ENCODE results near the gene RPRD1A.
"Not testable (repeated sequence)": the region's sequence is repeated elsewhere in the genome, so short reads cannot be mapped to it uniquely, and the experiment has no call there.

Gene RPRD1A

DNA sequence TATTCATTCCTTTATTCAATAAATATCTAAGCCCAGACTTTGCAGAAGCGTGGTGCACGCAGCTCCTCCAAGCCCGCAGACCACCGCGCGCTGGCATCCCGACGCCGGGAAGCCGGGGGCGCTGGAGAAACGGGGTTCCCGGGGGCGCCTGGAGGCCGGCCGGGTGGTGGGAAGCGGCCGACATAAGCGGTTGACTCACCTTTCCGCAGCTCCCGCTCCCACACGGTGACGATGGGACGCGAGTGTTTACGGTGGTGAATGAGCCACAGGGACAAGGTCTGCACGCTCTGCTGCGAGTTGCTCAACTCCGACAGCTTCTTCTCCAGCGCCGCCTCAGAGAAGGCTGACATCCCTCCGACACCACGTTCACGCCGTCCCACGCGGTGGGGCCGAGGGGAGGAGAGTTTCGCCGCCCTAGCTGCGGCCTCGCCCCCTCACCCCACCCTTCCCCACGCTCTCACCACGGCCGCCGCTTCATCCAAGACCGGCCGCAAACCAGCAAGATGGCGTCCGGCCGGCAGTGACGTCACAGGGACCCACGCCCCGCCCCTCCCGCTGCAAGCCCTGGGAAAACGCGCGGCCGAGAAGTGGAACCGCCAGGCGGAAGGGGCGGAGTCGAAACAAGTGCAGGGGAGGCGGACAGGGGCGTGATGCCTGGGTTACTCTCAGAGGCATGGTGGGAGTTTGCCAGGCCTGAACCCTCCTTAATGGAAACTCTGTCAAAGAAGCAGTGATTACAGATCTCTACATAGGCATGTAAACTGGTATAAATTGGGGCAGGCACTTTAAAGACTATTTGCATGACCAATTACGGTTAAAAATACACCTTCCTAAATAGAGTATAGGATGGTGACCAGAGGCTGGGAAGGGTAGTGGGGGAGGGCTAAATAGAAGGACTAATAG is at the start of gene RPRD1A:
TSS of gene RPRD1A (minus strand) at position 505 of the 903 bp plus-strand sequence. CDS start at position 350, 155 bp downstream.
- peak; percentile 91 for DNase-seq (ENCODE audit: low read depth)

GRCh38 chr18:36116771-36117170 is 49.4 kb upstream of the RPRD1A start:
- not testable (repeated sequence) for DNase-seq (ENCODE audit: low read depth)

DNA sequence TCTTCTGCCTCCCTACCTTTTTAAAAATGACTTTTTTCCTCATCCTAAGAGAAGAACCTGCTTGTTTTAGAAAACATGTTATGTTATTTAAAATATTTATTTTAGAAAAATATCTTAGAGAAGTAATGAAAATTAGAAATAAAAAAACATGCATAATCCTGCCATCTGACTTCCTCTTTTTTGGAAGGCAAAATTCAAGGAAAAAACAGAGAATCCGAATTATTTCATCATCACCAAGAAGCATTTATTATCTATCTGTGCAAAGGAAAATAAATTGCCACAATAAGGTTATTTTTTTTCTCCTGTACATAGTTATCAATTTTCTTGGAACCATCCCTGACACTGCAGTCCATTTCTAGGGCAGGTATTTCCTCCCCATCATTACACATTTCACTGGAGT is 47.4 kb upstream of the RPRD1A start:
- no peak for DNase-seq (ENCODE audit: low read depth)

DNA sequence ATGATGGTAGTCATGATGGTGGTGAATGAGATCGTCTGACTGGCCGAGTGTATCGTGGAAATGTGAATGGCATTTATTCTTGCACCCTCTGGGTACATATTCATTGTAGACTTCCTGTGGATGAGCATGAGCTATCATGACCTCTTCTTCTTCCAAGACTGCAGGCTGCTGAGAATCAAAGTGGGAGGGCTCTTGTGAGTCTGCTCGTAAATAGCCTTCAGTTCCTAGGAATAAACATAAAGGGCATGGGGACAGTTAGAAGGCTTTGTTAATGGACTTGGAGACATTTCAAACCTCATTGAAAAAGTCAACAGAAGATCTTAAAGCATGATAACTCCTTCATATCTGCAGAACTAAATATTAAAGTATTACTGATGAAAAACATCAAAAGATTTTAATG is 46.9 kb upstream of the RPRD1A start:
- DNase-seq (ENCODE audit: low read depth): no peak

GRCh38 chr18:36112302-36112701 is 44.9 kb upstream of the RPRD1A start:
- no peak for DNase-seq (ENCODE audit: low read depth)

DNA sequence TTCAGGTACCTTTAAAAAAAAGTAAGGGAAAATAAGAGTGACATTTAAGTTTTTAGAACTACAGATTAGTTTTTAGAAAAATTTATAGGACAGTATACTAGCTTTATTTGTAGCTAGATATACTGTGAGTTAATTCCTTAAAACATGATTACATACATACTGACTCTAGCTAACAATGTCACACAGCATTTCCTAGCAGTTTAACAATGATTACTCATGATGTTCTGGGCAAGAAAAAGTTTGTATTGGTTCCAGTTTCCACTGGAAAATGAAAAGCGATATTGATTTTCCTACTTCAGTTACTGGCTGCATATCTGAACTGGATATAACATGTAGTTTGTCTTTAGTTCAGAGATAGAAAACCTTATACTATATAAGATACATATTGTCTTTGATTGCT is 42.4 kb upstream of the RPRD1A start:
- no peak for DNase-seq (ENCODE audit: low read depth)

GRCh38 chr18:36108601-36109000 is 41.2 kb upstream of the RPRD1A start:
- no peak for DNase-seq (ENCODE audit: low read depth)

GRCh38 chr18:36108196-36108595 is 40.8 kb upstream of the RPRD1A start:
- no peak for DNase-seq (ENCODE audit: low read depth)

DNA sequence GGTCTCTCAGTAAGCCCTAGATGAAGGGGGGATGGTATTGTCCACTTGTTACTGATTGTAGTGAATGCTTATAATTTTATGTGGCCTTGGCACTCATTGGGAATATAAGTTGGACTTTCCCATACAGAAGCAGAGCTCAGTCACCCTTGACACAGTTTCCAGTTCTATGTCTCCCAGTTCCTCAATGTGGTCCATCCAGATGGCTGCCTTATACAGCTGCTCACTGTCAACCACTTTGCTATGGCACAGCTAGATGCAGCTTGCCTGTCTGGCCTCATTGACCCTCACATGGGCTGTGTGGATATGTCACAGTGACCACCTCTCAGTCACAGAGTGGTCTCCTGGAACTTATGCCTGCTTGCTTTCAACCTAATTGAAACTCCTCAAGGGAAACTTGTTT is 40.1 kb upstream of the RPRD1A start:
- no peak for DNase-seq (ENCODE audit: low read depth)

DNA sequence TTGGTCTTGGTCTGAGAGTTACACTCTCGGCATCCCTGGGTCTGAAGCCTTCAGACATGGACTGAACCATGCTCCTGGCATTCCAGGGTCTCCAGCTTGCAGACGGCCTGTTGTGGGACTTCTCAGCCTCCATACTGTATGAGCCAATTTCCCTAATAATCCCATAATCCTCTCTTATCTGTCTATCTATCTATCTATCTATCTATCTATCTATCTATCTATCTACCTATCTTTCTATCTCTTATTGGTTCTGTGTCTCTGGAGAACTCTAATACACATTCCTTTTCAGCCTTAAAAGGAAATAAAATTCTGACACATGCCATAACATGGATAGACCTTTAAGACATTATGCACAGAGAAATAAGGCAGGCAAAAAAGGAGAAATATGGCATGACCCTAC is 37.4 kb upstream of the RPRD1A start:
- DNase-seq (ENCODE audit: low read depth): no peak

- DNase-seq (ENCODE audit: low read depth): no peak
Observed at GRCh38 chr18:36101943-36102342, 34.6 kb upstream of the RPRD1A start.

DNA sequence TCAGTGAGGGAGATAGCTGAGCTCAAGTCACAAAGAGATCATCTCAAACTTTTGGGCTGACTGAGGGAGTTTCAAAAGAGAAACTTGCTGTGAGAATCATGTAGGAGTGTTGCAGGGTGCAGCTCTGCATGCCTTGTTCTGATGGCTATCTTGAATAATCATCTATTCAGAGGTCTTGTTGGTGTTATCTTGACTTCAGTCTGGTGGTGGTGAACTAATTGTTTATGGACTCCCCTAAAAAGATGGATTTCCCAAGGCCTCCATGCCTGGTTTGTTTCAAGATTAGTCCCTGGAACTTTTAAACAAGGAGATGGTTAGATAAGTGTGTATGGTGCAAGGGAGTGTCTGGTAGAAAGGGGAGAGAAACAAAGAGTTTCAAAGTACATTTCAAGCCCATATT is 32.0 kb upstream of the RPRD1A start:
- no peak for DNase-seq (ENCODE audit: low read depth)

GRCh38 chr18:36096955-36097354 is 29.6 kb upstream of the RPRD1A start:
- DNase-seq (ENCODE audit: low read depth): no peak

DNA sequence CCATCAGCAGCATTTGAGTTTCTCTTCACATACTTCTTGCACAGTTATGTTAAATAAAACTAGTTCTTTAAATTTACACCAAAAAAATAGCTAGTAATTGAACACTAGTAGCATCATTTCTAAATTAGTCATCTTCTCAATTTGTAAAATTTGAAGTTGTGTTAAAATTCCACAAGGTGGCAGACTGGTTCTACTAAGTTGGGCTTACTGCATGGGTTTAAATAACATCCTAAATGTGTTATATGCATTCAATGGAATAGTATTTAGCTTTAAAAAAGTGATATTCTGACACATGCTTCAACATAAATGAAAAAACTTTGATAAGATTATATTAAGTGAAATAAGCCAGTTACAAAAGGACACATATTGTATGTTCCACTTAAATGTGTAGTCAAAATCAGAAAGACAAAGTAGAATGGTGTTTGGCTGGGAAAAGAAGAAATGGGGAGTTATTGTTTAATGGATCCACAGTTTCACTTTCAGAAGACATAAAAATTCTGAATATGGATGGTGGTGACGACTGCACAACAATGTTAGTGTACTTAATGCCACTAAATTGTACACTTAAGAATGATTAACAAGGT is 28.7 kb upstream of the RPRD1A start:
- peak; percentile 70 for DNase-seq (ENCODE audit: low read depth)

- DNase-seq (ENCODE audit: low read depth): no peak
Observed at GRCh38 chr18:36094431-36094830, 27.1 kb upstream of the RPRD1A start.

DNA sequence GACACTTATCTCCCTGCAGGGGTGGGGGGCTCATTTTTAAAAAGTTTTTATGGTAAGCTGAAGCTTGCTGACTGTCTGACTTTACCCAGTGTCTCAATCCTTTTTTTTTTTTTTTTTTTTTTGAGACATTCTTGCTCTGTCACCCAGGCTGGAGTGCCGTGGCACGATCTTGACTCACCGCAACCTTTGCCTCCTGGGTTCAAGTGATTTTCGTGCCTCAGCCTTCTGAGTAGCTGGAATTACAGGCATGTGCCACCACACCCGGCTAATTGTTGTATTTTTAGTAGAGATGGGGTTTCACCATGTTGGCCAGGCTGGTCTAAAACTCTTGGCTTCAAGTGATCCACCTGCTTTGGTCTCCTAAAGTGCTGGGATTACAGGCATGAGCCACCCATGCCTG is 24.8 kb upstream of the RPRD1A start:
- not testable (repeated sequence) for DNase-seq (ENCODE audit: low read depth)

GRCh38 chr18:36089001-36089400 is 21.6 kb upstream of the RPRD1A start:
- DNase-seq (ENCODE audit: low read depth): peak; percentile 14

DNA sequence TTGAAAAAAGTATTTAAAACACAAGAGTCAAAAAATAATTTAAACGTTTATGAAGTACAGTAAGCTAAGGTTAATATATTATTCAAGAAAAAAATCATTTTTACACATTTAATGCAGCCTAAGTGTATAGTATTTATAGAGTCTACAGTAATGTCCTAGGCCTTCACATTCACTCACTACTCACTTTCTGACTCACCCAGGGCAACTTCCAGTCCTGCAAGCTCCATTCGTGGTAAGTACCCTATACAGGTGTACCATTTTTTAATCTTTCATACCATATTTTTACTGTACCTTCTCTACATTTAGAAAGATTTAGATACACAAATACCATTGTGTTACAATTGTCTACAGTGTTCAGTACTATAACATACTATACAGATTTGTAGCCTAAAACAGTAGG is 20.9 kb upstream of the RPRD1A start:
- no peak for DNase-seq (ENCODE audit: low read depth)

DNA sequence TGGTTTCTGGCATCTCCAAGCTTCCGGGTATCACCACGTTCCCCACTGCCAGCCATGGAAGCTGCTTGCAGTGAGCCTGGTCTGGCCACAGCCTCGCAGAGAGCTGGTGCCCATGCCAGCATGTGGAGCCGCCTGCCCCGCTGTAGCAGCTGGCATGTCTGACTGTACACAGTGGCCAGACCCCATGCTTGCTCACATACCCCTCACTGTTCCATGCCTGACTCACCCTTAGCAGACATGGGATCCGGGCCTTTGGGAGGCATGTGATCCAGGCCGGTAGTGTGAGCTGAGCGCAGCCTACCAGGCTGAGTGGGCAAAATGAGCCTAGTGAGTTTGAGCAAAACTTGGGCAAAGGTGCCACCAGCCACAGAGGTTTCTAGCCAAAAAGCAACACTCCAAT is 18.8 kb upstream of the RPRD1A start:
- no peak for DNase-seq (ENCODE audit: low read depth)

GRCh38 chr18:36085195-36085594 is 17.8 kb upstream of the RPRD1A start:
- no peak for DNase-seq (ENCODE audit: low read depth)

DNA sequence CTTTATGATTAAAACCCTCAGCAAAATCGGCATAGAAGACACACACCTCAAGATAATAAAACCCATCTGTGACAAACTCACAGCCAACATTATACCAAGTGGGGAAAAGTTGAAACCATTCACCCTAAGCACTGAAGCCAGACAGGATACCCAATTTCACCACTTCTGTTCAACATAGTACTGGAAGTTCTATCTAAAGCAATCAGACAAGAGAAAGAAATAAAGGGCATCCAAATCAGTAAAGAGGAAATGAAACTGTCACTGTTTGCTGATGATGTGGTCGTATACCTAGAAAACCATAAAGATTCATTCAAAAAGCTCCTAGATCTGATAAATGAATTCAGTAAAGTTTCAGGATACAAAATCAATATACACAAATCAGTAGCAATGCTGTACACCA is 16.4 kb upstream of the RPRD1A start:
- DNase-seq (ENCODE audit: low read depth): no peak

DNA sequence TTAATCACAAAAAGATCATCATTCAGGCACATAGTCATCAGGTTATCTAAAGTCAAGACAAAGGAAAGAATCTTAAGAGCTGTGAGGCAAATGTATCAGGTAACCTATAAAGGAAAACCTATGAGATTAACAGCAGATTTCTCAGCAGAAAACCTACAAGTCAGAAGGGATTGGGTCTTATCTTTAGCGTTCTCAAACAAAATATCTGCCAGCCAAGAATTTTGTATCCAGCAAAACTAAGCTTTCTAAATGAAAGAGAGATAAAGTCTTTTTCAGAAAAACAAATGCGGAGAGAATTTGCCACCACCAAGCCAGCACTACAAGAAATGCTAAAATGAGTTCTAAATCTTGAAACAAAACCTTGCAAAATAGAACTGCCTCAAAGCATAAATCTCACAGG is 13.8 kb upstream of the RPRD1A start:
- not testable (repeated sequence) for DNase-seq (ENCODE audit: low read depth)

DNA sequence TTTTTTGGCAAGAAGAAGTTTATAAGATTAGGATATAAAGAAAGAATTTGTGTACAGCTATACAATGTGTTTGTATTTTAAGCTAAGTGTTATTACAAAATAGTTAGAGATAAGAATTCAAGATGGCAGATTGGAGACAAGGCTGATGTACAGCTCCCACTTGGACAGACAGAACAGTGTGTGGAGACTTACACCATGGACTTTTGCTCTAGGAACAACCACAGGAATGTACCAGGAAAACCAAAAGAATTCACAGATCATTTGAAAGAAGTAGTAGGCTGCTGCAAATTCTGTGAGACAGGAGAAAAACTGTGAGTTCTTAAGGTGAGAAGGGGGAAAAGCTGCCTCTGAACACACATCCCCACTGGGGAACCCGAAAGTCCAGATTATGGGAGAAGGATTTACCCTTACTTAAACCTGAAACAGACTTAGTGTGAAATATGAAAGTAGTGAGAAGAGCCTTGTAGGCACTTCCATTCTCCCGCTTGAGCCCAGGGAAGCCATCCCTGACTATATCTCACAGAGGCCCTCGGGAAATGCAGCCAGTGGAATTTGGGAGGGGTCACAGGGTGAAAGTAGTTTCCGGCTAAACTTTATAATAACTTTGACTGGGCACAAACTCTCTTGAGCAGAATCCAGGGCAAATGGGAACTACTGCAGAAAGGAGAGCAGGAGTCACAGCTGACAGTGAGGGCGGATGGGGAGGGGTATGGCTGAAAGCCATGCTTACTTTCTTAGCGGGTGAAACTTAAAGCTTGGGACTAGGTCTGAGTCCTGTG is 11.6 kb upstream of the RPRD1A start:
- DNase-seq (ENCODE audit: low read depth): peak; percentile 50

Data from fibroblast of gingiva (primary cell).